Measurements from ENCODE around the gene EARS2.

DNA sequence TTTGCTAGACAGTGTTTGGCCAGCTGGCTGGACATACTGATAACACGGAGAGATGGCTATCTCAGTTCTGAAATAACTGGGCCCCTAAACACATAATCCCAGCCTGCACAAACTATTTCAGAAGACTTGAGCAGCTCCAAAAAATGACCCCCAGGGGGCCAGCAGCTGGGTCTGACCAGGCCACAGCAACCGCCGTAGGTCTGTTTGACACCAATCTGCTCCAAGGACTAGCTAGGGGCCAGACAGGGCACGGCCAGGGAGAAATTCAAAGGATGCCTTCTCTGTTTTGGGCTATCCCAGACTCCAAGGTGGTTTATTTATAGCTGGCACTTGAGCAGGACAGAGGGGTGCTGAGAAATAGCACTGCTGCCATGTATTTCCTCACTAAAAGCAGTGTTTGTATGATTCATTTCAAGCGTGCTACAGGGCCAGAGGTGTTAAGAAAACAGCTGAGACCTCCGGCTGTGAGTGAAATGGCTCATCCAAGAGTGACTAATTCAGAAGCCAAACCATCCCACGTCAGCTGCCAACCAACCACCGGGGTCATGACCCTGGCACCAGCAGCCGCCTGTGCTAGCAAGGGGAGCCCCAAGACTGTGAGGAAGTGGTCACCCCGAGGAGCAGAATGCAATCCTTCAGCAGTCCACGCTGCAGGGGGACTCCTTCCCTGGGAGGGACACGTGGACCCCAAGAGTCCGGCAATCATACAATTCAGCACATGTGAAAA, 52.5 kb downstream of the EARS2 start:
- TF ChIP-seq POLR2A (IDR thresholded peaks at IDR 0.05) = no peak
- TF ChIP-seq, protein P1, sequence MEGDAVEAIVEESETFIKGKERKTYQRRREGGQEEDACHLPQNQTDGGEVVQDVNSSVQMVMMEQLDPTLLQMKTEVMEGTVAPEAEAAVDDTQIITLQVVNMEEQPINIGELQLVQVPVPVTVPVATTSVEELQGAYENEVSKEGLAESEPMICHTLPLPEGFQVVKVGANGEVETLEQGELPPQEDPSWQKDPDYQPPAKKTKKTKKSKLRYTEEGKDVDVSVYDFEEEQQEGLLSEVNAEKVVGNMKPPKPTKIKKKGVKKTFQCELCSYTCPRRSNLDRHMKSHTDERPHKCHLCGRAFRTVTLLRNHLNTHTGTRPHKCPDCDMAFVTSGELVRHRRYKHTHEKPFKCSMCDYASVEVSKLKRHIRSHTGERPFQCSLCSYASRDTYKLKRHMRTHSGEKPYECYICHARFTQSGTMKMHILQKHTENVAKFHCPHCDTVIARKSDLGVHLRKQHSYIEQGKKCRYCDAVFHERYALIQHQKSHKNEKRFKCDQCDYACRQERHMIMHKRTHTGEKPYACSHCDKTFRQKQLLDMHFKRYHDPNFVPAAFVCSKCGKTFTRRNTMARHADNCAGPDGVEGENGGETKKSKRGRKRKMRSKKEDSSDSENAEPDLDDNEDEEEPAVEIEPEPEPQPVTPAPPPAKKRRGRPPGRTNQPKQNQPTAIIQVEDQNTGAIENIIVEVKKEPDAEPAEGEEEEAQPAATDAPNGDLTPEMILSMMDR (IDR thresholded peaks at IDR 0.05) = no peak

Measured in ovary (tissue), 3 donors.